Activated naive CD4-positive, alpha-beta T cell treated with anti-CD3 and anti-CD28 coated beads for 36 hours (primary cell): ENCODE data around the gene PPP2R5A. TPM values are rescaled to one million over a fixed set of nuclear protein-coding genes. Genes with fewer than 3 reads are reported as not detected.

Source experiments
- CTCF ChIA-PET: fragments of 350-600 bp; sonication (Branson Sonifier 250); formaldehyde crosslinking; loops from one replicate; lab custom pipeline; 2021; ENCODE audit warnings: antibody characterized with exemption; lab: Charles Lee
- DNase-seq: peaks from one replicate; pipeline ENCODE4 v3.0.0-alpha.2; 2020
- H3K27ac Mint-ChIP-seq: one replicate; pipeline ENCODE4 v1.8.0; 2021; ENCODE audit warnings: mild to moderate bottlenecking, mixed read lengths
- H3K27me3 Mint-ChIP-seq: one replicate; pipeline ENCODE4 v1.8.0; 2021; ENCODE audit warnings: low read depth, mixed read lengths
- H3K36me3 Mint-ChIP-seq: one replicate; pipeline ENCODE4 v1.8.0; 2021; ENCODE audit warnings: low read depth, mixed read lengths
- H3K4me1 Mint-ChIP-seq: one replicate; pipeline ENCODE4 v1.8.0; 2021; ENCODE audit warnings: low read depth, mixed read lengths
- H3K4me3 Mint-ChIP-seq: one replicate; pipeline ENCODE4 v1.8.0; 2021; ENCODE audit warnings: mild to moderate bottlenecking, moderate library complexity, mixed read lengths
- H3K9me3 Mint-ChIP-seq: one replicate; pipeline ENCODE4 v1.8.0; 2021; ENCODE audit warnings: mixed read lengths
- intact Hi-C: fragments of 100-400 bp; cut with micrococcal nuclease; formaldehyde crosslinking; loops from one replicate; pipeline ENCODE4 v1.15.1; 2023
- total RNA-seq, 2 experiments: library from RNA; stranded (reverse); gene quantifications; one replicate each; pipeline ENCODE4 v1.2.3, GENCODE V29; 2021

Gene PPP2R5A
- total RNA-seq, 2 experiments from 2014 or later, result 30.6 to 31.4 TPM

- intact Hi-C loops, result no loop called here
- H3K27ac Mint-ChIP-seq, result no peak overlapping the region
- CTCF ChIA-PET, result interaction anchor here (0.6 kb wide), 1 partner anchor 123 kb away, joined by 3 read pairs; no protein-coding TSS in a partner anchor
- no peaks in the 10 kb centered on the region for H3K27me3 Mint-ChIP-seq
- peaks cover 8% of the 10 kb centered on the region for H3K4me1 Mint-ChIP-seq
- DNase-seq, result no peak
- no peak overlapping the region for H3K4me3 Mint-ChIP-seq
- no peaks in the 10 kb centered on the region for H3K36me3 Mint-ChIP-seq
- no peaks in the 10 kb centered on the region for H3K9me3 Mint-ChIP-seq
These were observed 37.2 kb upstream of the PPP2R5A start for GRCh38 chr1:212247988-212248387.

- Mint-ChIP-seq H3K4me3 (peak overlapping the region; percentile 43), H3K36me3 (no peaks in the 10 kb centered on the region), H3K4me1 (peaks cover 47% of the 10 kb centered on the region), H3K27me3 (no peaks in the 10 kb centered on the region), H3K27ac (peak overlapping the region; percentile 15), H3K9me3 (no peaks in the 10 kb centered on the region)
- CTCF ChIA-PET, result interaction anchor here (0.7 to 1.2 kb wide), 2 partner anchors 59 to 112 kb away, joined by 3 read pairs; no protein-coding TSS in a partner anchor
- intact Hi-C loops, result no loop called here
- no peak for DNase-seq
These were observed 30.3 kb upstream of the PPP2R5A start for GRCh38 chr1:212254853-212255363.

DNA sequence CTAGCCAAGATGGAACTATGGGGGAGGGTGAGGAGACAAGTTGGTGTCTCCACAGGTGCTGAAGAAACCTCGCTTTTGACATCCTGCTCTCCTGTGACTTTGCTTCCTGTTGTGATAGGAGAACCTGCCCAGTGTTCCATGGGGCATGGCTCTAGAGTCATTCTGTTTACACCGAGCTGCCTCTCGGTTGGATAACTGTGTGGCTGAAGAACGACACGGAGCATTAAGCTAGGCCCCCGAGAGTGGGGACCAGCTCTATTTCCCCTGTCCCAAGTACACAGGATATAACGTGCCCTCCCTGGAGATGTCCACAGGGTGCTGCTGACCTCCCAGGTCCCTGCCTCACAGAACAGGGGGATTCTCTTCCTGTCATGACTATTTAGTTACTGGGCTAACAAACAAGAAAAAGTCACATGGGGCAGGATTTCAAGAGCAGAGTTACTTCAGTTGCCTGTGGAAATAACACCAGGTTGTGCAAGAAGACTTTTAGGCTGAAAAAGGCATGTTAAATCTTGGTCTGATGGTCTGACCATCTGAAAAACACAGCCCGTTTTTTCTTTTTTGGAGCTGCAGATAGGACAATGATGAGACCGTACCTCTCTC is 29.4 kb upstream of the PPP2R5A start:
- CTCF ChIA-PET, result interaction anchor here (0.5 to 0.7 kb wide), 3 partner anchors 11 to 147 kb away, joined by 3 to 4 read pairs (median 3); no protein-coding TSS in a partner anchor

GRCh38 chr1:212256369-212256768 is 28.8 kb upstream of the PPP2R5A start:
- H3K4me1 Mint-ChIP-seq, result peaks cover 59% of the 10 kb centered on the region

More for the DNA sequence above, 29.4 kb upstream of the PPP2R5A start:
- peak overlapping the region; percentile 34 for H3K27ac Mint-ChIP-seq
- no peaks in the 10 kb centered on the region for H3K27me3 Mint-ChIP-seq
- DNase-seq, result peak; percentile 25
- intact Hi-C loops, result loop anchor here (1.0 kb wide), 1 partner anchor 29 kb away; the partner anchor contains the start of gene PPP2R5A
- H3K4me3 Mint-ChIP-seq, result no peak overlapping the region
- H3K36me3 Mint-ChIP-seq, result no peaks in the 10 kb centered on the region
- peaks cover 53% of the 10 kb centered on the region for H3K4me1 Mint-ChIP-seq
- no peaks in the 10 kb centered on the region for H3K9me3 Mint-ChIP-seq

DNA sequence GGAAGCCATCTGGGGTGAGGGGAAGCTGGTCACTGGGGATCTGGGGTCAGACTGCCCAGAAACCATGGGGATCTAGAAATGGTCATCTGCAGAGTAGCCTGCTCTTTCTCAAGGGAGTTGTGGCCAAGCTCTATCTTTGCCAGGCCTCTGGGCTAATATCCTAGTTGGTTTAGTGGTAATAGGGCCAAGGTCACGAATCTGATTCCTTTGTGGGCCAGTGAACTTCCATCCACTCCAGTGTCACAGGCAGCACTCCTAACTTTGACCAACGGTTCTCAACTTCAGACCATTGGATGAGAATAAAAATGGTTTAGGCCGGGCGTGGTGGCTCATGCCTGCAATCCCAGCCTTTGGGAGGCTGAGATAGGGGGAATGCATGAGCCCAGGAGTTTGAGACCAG is 28.1 kb upstream of the PPP2R5A start:
- Mint-ChIP-seq H3K36me3 (no peaks in the 10 kb centered on the region), H3K4me1 (peaks cover 60% of the 10 kb centered on the region), H3K4me3 (no peak overlapping the region), H3K27ac (no peak overlapping the region), H3K27me3 (no peaks in the 10 kb centered on the region), H3K9me3 (no peaks in the 10 kb centered on the region)
- CTCF ChIA-PET, result no interaction called here
- intact Hi-C loops, result no loop called here
- no peak for DNase-seq

More at GRCh38 chr1:212256369-212256768, 28.8 kb upstream of the PPP2R5A start:
- CTCF ChIA-PET, result no interaction called here
- Mint-ChIP-seq H3K27ac (peak overlapping the region; percentile 34), H3K9me3 (no peaks in the 10 kb centered on the region), H3K27me3 (no peaks in the 10 kb centered on the region), H3K4me3 (no peak overlapping the region), H3K36me3 (no peaks in the 10 kb centered on the region)
- peak; percentile 35 for DNase-seq
- intact Hi-C loops, result loop anchor here (1.0 kb wide), 1 partner anchor 29 kb away; the partner anchor contains the start of gene PPP2R5A

GRCh38 chr1:212259693-212260480 is 25.3 kb upstream of the PPP2R5A start:
- H3K9me3 Mint-ChIP-seq, result no peaks in the 10 kb centered on the region
- peaks cover 39% of the 10 kb centered on the region for H3K4me1 Mint-ChIP-seq
- H3K27ac Mint-ChIP-seq, result no peak overlapping the region
- H3K4me3 Mint-ChIP-seq, result no peak overlapping the region
- CTCF ChIA-PET, result interaction anchor here (0.6 to 1.2 kb wide), 5 partner anchors 12 to 224 kb away, joined by 3 to 6 read pairs (median 4); partner anchors contain the start of genes DTL and INTS7
- no peaks in the 10 kb centered on the region for H3K27me3 Mint-ChIP-seq
- H3K36me3 Mint-ChIP-seq, result no peaks in the 10 kb centered on the region
- intact Hi-C loops, result loop anchor here (2.0 kb wide), 1 partner anchor 25 kb away; no protein-coding TSS in a partner anchor
- no peak for DNase-seq

GRCh38 chr1:212260557-212261355 is 24.5 kb upstream of the PPP2R5A start:
- Mint-ChIP-seq H3K4me3 (no peak overlapping the region), H3K27me3 (no peaks in the 10 kb centered on the region), H3K27ac (peak overlapping the region; percentile 35), H3K9me3 (no peaks in the 10 kb centered on the region), H3K4me1 (peaks cover 30% of the 10 kb centered on the region), H3K36me3 (no peaks in the 10 kb centered on the region)
- DNase-seq, result peak; percentile 51
- CTCF ChIA-PET, result interaction anchor here (0.7 to 1.1 kb wide), 4 partner anchors 108 to 226 kb away, joined by 4 to 6 read pairs (median 4); partner anchors contain the start of genes DTL and INTS7
- intact Hi-C loops, result loop anchor here (1.0 to 2.0 kb wide), 4 partner anchors 25 to 41 kb away; partner anchors contain the start of gene PPP2R5A

DNA sequence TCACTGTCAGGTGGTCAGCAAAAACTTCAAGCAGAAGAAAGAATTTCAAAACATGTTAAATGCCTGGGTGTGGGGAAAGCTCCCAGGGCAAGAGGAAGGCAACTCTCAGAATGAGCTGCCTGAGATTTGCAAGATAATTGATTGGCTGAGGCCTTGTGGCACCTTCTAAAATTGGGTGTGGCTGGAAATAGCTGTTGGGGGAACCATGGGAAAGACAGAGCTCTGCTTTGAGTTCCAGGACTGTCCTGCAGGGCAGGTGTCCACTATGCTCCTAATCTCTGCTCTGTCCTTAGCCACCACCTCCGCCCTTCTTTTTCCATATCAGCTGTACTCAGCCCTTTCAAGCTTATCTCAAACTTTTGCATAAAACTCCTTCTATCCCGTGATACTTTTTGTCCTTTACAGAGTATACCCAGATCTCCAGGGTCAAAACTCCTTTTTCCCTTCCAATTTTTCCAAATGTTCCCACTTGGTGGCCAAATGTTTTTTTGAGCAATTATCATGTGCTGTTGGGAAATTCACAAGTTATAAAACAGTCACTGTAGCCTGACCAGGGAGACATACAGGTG is 23.8 kb upstream of the PPP2R5A start:
- Mint-ChIP-seq H3K9me3 (no peaks in the 10 kb centered on the region), H3K27ac (no peak overlapping the region), H3K27me3 (no peaks in the 10 kb centered on the region), H3K4me3 (no peak overlapping the region), H3K4me1 (peaks cover 23% of the 10 kb centered on the region), H3K36me3 (no peaks in the 10 kb centered on the region)
- peak; percentile 18 for DNase-seq
- CTCF ChIA-PET, result interaction anchor here (1.0 kb wide), 1 partner anchor 227 kb away, joined by 4 read pairs; the partner anchor contains the start of gene INTS7
- intact Hi-C loops, result loop anchor here (1.0 to 2.0 kb wide), 4 partner anchors 24 to 42 kb away; partner anchors contain the start of gene PPP2R5A

DNA sequence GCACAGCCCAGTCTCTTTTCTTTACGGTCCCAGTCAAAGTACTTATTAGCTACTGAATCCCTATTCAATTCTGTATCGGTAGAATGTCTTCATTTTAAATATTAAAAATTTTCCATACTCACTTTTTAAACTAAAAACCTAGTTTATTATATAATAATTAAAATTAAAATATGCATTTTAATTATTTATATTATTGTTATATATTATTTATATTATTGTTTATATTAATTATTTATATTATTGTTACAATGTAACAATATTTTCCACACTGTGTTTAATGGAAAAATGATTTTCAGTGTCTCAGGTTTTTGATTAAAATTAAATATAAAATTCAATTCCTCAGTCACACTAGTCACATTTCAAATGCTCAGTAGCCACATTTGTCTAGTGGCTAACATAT is 18.2 kb upstream of the PPP2R5A start:
- Mint-ChIP-seq H3K36me3 (no peaks in the 10 kb centered on the region), H3K9me3 (no peaks in the 10 kb centered on the region), H3K4me3 (no peak overlapping the region), H3K4me1 (no peaks in the 10 kb centered on the region), H3K27me3 (no peaks in the 10 kb centered on the region), H3K27ac (no peak overlapping the region)
- CTCF ChIA-PET, result interaction anchor here (0.6 to 1.3 kb wide), 2 partner anchors 28 to 820 kb away, joined by 3 to 4 read pairs; no protein-coding TSS in a partner anchor
- intact Hi-C loops, result no loop called here
- no peak for DNase-seq

GRCh38 chr1:212267460-212267859 is 17.8 kb upstream of the PPP2R5A start:
- intact Hi-C loops, result no loop called here
- H3K4me1 Mint-ChIP-seq, result no peaks in the 10 kb centered on the region
- no peaks in the 10 kb centered on the region for H3K9me3 Mint-ChIP-seq
- no peaks in the 10 kb centered on the region for H3K36me3 Mint-ChIP-seq
- CTCF ChIA-PET, result interaction anchor here (0.6 to 1.3 kb wide), 2 partner anchors 29 to 820 kb away, joined by 3 to 4 read pairs; no protein-coding TSS in a partner anchor
- no peak overlapping the region for H3K27ac Mint-ChIP-seq
- DNase-seq, result no peak
- H3K27me3 Mint-ChIP-seq, result no peaks in the 10 kb centered on the region
- no peak overlapping the region for H3K4me3 Mint-ChIP-seq

DNA sequence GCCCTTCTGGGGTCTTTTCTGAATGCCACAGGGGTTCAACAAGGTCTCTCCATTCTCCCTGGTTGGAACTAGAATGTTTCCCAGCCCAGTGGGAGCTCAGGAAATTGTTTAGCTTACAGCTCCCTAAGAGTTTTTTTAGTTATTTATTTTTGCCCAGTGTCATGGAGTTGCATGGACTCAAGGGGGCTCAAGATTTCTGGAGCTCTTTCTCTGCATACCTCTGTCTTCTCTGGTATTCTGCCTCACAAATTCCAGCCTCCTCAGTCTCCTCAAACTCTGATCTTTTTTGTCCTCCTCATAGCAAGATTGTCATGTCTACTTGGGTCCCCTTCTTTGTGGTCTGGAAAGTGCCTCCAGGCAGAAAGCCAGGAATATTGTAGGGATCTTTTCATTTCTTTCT is 15.9 kb upstream of the PPP2R5A start:
- Mint-ChIP-seq H3K9me3 (no peaks in the 10 kb centered on the region), H3K27ac (no peak overlapping the region), H3K36me3 (no peaks in the 10 kb centered on the region), H3K4me3 (no peak overlapping the region), H3K27me3 (no peaks in the 10 kb centered on the region), H3K4me1 (no peaks in the 10 kb centered on the region)
- intact Hi-C loops, result no loop called here
- DNase-seq, result no peak
- CTCF ChIA-PET, result interaction anchor here (1.4 kb wide), 1 partner anchor 25 kb away, joined by 3 read pairs; no protein-coding TSS in a partner anchor
